Neural cell (in vitro differentiated cells): ENCODE results near the gene PIBF1. TPM values are rescaled to one million over a fixed set of nuclear protein-coding genes. Genes with fewer than 3 reads are reported as not detected.

Experiments used
- H2AFZ ChIP-seq: fragments of 200-600, 300-800 bp; sonication (generic), shearing (Covaris generic); 2 replicates; pipeline ENCODE4 v1.6.0; 2014; ENCODE audit warnings: low read depth, mild to moderate bottlenecking, antibody characterized with exemption, low read length, moderate library complexity
- H3F3A ChIP-seq: fragments of 200-600 bp; shearing (Covaris generic); 2 replicates; pipeline ENCODE4 v1.6.1; 2016; ENCODE audit warnings: mild to moderate bottlenecking, moderate library complexity, mixed read lengths, antibody characterized with exemption, low read length; ENCODE audit not compliant: insufficient read depth, poor library complexity, severe bottlenecking
- H3K27ac ChIP-seq: fragments of 200-600, 300-800 bp; sonication (generic), shearing (Covaris generic); 2 replicates; pipeline ENCODE4 v1.5.1; 2014; ENCODE audit warnings: mild to moderate bottlenecking, low read length, moderate library complexity
- H3K27me3 ChIP-seq: fragments of 300-800, 200-600 bp; sonication (generic), shearing (Covaris generic); 2 replicates; pipeline ENCODE4 v1.6.0; 2014; ENCODE audit warnings: mild to moderate bottlenecking, low read depth, low read length, moderate library complexity; ENCODE audit not compliant: insufficient read depth
- H3K36me3 ChIP-seq: fragments of 300-800, 200-600 bp; sonication (generic), shearing (Covaris generic); 2 replicates; pipeline ENCODE4 v1.5.1; 2014; ENCODE audit warnings: mild to moderate bottlenecking, antibody characterized with exemption, low read length, moderate library complexity; ENCODE audit not compliant: insufficient read depth
- H3K4me2 ChIP-seq: fragments of 300-800, 200-600 bp; sonication (generic), shearing (Covaris generic); 2 replicates; pipeline ENCODE4 v1.6.0; 2014; ENCODE audit warnings: mild to moderate bottlenecking, low read length
- H3K4me3 ChIP-seq: fragments of 300-800, 200-600 bp; sonication (generic), shearing (Covaris generic); 2 replicates; pipeline ENCODE4 v1.5.1; 2014; ENCODE audit warnings: mild to moderate bottlenecking, low read length, moderate library complexity
- H3K79me2 ChIP-seq: fragments of 200-600 bp; shearing (Covaris generic); replicated peaks from 2 replicates; pipeline ENCODE4 v1.6.0; 2014; ENCODE audit warnings: mild to moderate bottlenecking, low read length, moderate library complexity; ENCODE audit not compliant: insufficient read depth
- H3K9ac ChIP-seq: fragments of 300-800, 200-600 bp; sonication (generic), shearing (Covaris generic); 2 replicates; pipeline ENCODE4 v1.6.1; 2016; ENCODE audit warnings: mild to moderate bottlenecking, low read length, mixed read lengths
- H3K9me2 ChIP-seq: fragments of 200-600 bp; shearing (Covaris generic); 2 replicates; pipeline ENCODE4 v1.6.1; 2016; ENCODE audit warnings: mild to moderate bottlenecking, low read length, mixed read lengths; ENCODE audit not compliant: insufficient read depth
- H3K9me3 ChIP-seq: fragments of 200-600, 300-800 bp; sonication (generic), shearing (Covaris generic); 2 replicates; pipeline ENCODE4 v1.6.1; 2016; ENCODE audit warnings: mild to moderate bottlenecking, mixed run types, low read length, moderate library complexity, mixed read lengths
- H4K20me1 ChIP-seq: fragments of 200-600 bp; shearing (Covaris generic); 2 replicates; pipeline ENCODE4 v1.6.1; 2016; ENCODE audit warnings: mild to moderate bottlenecking, mixed run types; ENCODE audit not compliant: insufficient read depth
- CTCF ChIP-seq: fragments of 450-650 bp; IDR thresholded peaks from 2 replicates; pipeline ENCODE4 v1.5.1; 2014; ENCODE audit warnings: antibody characterized with exemption, mild to moderate bottlenecking, moderate library complexity; ENCODE audit not compliant: poor library complexity, severe bottlenecking
- EP300 ChIP-seq: fragments of 450-650 bp; conservative IDR thresholded peaks from 2 replicates; pipeline ENCODE4 v1.6.1; 2014; ENCODE audit warnings: antibody characterized with exemption, mild to moderate bottlenecking, moderate library complexity; ENCODE audit not compliant: poor library complexity, severe bottlenecking
- EZH2 ChIP-seq: fragments of 200-600, 300-800 bp; shearing (Covaris generic), sonication (generic); IDR thresholded peaks from 2 replicates; pipeline ENCODE4 v1.6.1; 2014; ENCODE audit warnings: antibody characterized with exemption, low read length, borderline replicate concordance, mild to moderate bottlenecking; ENCODE audit not compliant: insufficient read depth, poor library complexity, severe bottlenecking
- MXI1 ChIP-seq: fragments of 450-650 bp; conservative IDR thresholded peaks from 2 replicates; pipeline ENCODE4 v1.6.1; 2014; ENCODE audit warnings: antibody characterized with exemption, mild to moderate bottlenecking; ENCODE audit not compliant: poor library complexity, severe bottlenecking
- POLR2AphosphoS5 ChIP-seq: IDR thresholded peaks from 2 replicates; pipeline ENCODE4 v1.6.1; 2012
- RAD21 ChIP-seq: fragments of 450-650 bp; conservative IDR thresholded peaks from 2 replicates; pipeline ENCODE4 v1.6.1; 2014; ENCODE audit warnings: antibody characterized with exemption, mild to moderate bottlenecking, moderate library complexity
- REST ChIP-seq: IDR thresholded peaks from 2 replicates; pipeline ENCODE4 v1.6.1; 2012; ENCODE audit warnings: borderline replicate concordance
- SMC3 ChIP-seq: fragments of 450-650 bp; conservative IDR thresholded peaks from 2 replicates; pipeline ENCODE4 v1.6.1; 2014; ENCODE audit warnings: antibody characterized with exemption, mild to moderate bottlenecking, moderate library complexity; ENCODE audit not compliant: poor library complexity
- TAF1 ChIP-seq: IDR thresholded peaks from 2 replicates; pipeline ENCODE4 v1.6.1; 2012; ENCODE audit warnings: low read depth
- polyA plus RNA-seq: library from polyadenylated mRNA; depleted of rRNA; stranded (reverse); fragments of >200 nt; gene quantifications from 2 replicates; pipeline ENCODE4 v1.2.3, GENCODE V29; 2014

PIBF1 gene
- polyA plus RNA-seq, 1 donor from 2014 or later = 42.4 TPM

DNA sequence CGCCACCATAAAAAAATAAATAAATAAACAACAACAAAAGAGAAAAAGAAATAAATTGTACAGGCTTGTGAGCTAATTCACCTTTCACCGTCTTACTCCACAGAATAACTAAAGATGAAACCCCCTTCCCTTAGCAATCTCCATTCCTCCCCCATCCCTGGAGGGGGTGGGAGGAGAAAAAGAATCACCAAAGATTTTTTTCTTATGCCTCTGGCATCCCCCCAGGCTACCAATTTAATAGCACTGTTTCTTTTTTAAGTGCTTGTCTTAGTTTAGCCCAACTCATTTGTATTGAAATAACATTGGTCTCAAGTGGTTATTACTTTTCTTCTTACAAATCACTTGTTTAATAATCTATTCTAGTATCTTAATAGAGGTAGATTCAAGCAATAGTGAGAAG lies 253.0 kb downstream of the PIBF1 start:
- no peaks in the 10 kb centered on the region for H3K27me3 ChIP-seq
- H3K4me2 ChIP-seq = no peak overlapping the region

DNA sequence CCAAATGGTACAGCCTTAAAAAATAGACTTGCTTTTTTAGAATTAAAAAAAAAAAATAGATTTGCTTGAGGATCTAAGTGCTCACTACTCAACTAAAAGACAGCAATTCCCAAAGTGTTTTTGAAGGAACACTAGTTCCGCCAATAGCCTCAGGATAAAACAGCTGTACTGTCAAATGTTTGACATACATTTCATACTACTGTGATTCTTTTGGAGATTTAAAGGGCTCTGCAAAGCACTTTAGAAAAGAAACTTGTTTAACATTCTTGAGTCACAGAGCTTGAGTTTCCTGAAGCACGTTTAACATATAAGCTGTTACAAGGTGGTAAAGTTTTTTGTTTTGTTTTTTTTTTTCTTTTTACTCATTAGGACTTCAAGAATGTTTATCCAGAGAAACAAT lies 253.7 kb downstream of the PIBF1 start:
- Histone ChIP-seq H3K79me2 (no peaks in the 10 kb centered on the region), H2AFZ (no peak overlapping the region), H3K4me3 (no peak overlapping the region), H4K20me1 (no peaks in the 10 kb centered on the region), H3K9ac (no peak overlapping the region), H3K9me3 (no peaks in the 10 kb centered on the region), H3F3A (no peaks in the 10 kb centered on the region), H3K4me2 (no peak overlapping the region), H3K27ac (no peak overlapping the region), H3K36me3 (no peaks in the 10 kb centered on the region), H3K27me3 (no peaks in the 10 kb centered on the region), H3K9me2 (no peaks in the 10 kb centered on the region)
- TF ChIP-seq RAD21 (no peak), REST (no peak), MXI1 (no peak)

More for the DNA sequence above, 253.0 kb downstream of the PIBF1 start:
- no peak overlapping the region for H3K27ac ChIP-seq
- no peak overlapping the region for H2AFZ ChIP-seq
- no peaks in the 10 kb centered on the region for H3F3A ChIP-seq
- TF ChIP-seq RAD21 (no peak), POLR2AphosphoS5 (no peak), CTCF (no peak), SMC3 (no peak), EP300 (no peak)
- H3K9ac ChIP-seq = no peak overlapping the region
- H3K9me2 ChIP-seq = no peaks in the 10 kb centered on the region
- H3K4me3 ChIP-seq = no peak overlapping the region
- no peaks in the 10 kb centered on the region for H3K9me3 ChIP-seq
- no peaks in the 10 kb centered on the region for H3K36me3 ChIP-seq
- H3K79me2 ChIP-seq = no peaks in the 10 kb centered on the region
- H4K20me1 ChIP-seq = no peaks in the 10 kb centered on the region

- Histone ChIP-seq H3K4me3 (no peak overlapping the region), H3K4me2 (no peak overlapping the region), H2AFZ (no peak overlapping the region), H3K36me3 (no peaks in the 10 kb centered on the region), H3K27me3 (no peaks in the 10 kb centered on the region), H3K79me2 (no peaks in the 10 kb centered on the region), H4K20me1 (no peaks in the 10 kb centered on the region), H3K9ac (no peak overlapping the region), H3K27ac (no peak overlapping the region), H3F3A (no peaks in the 10 kb centered on the region), H3K9me3 (no peaks in the 10 kb centered on the region), H3K9me2 (no peaks in the 10 kb centered on the region)
- TF ChIP-seq SMC3 = no peak
- TF ChIP-seq TAF1 = no peak
- TF ChIP-seq CTCF = no peak
- TF ChIP-seq RAD21 = no peak
- no peak for TF ChIP-seq MXI1
- TF ChIP-seq EP300 = no peak
- TF ChIP-seq POLR2AphosphoS5 = no peak
- TF ChIP-seq REST = no peak
- no peak for TF ChIP-seq EZH2
These were observed 254.6 kb downstream of the PIBF1 start for GRCh38 chr13:73036566-73036965.
